ENCODE results near the gene PPP1R27. TPM values are rescaled to one million over a fixed set of nuclear protein-coding genes. Genes with fewer than 3 reads are reported as not detected.
A peak's percentile ranks its signal among the peaks of the same experiment; 100 is the strongest.

Gene PPP1R27
- total RNA-seq, 5 donors from 2014 or later (not counting 1 experiment from before 2014, with no cell fraction given) = not detected

- no peaks in the 10 kb centered on the region for H3K27me3 Mint-ChIP-seq
- Histone ChIP-seq H3K36me3 (ENCODE audit: control insufficient read depth in 2 of 2, extremely low read depth in 1 of 2, insufficient read depth in 1 of 2, low read length in 1 of 2) (peaks cover 16 to 19% of the 10 kb centered on the region in 2 donors), H3K4me3 (ENCODE audit: control insufficient read depth in 1 of 2, extremely low read depth in 1 of 2, low read length in 1 of 2) (no peak overlapping the region), H3K4me1 (ENCODE audit: control insufficient read depth in 1 of 2, extremely low read depth in 1 of 2, insufficient read depth in 2 of 2, low read length in 2 of 2) (no peaks in the 10 kb centered on the region), H3K27me3 (replicated peaks in 1 of 2; ENCODE audit: control insufficient read depth in 2 of 2, extremely low read depth in 1 of 2, insufficient read depth in 2 of 2, low read length in 1 of 2) (peaks cover 2 to 13% of the 10 kb centered on the region in 2 experiments), H3K9me3 (no peaks in the 10 kb centered on the region), H3K27ac (ENCODE audit: low read length) (no peak overlapping the region)
- peaks cover 7% of the 10 kb centered on the region for H3K36me3 Mint-ChIP-seq
- WGBS (ENCODE audit: insufficient coverage) = 98% methylated on average over 22 of the region's 30 CpGs
- peaks cover 0 to 7% (median 5%) of the 10 kb centered on the region in 3 donors for H3K4me1 Mint-ChIP-seq
- H3K9me3 Mint-ChIP-seq = no peaks in the 10 kb centered on the region
- H3K27ac Mint-ChIP-seq = no peak overlapping the region
- POLR2A ChIA-PET = no interaction called here
- ATAC-seq (replicated peaks in 1 of 4) = peak in 1 of 4 experiments; percentile 26
- CTCF ChIA-PET = no interaction called here
- no peak for DNase-seq
- H3K4me3 Mint-ChIP-seq = no peak overlapping the region
Observed at GRCh38 chr17:81822996-81823819, 11.6 kb downstream of the PPP1R27 start.

GRCh38 chr17:81822312-81822637, 12.6 kb downstream of the PPP1R27 start:
- WGBS (ENCODE audit: insufficient coverage) = 94% methylated on average over 8 of the region's 8 CpGs
- no peaks in the 10 kb centered on the region for H3K4me1 ChIP-seq (ENCODE audit: control insufficient read depth in 1 of 2, extremely low read depth in 1 of 2, insufficient read depth in 2 of 2, low read length in 2 of 2)
- H3K36me3 ChIP-seq (ENCODE audit: control insufficient read depth in 2 of 2, extremely low read depth in 1 of 2, insufficient read depth in 1 of 2, low read length in 1 of 2) = peaks cover 16 to 19% of the 10 kb centered on the region in 2 donors
- Mint-ChIP-seq H3K36me3 (peaks cover 7% of the 10 kb centered on the region), H3K9me3 (no peaks in the 10 kb centered on the region), H3K4me3 (no peak overlapping the region), H3K27ac (no peak overlapping the region), H3K27me3 (no peaks in the 10 kb centered on the region), H3K4me1 (peaks cover 0 to 5% (median 5%) of the 10 kb centered on the region in 3 donors)
- no peak overlapping the region for H3K27ac ChIP-seq (ENCODE audit: low read length)
- CTCF ChIA-PET = interaction anchor here in 1 of 2 donors (0.6 kb wide), 1 partner anchor 126 kb away, joined by 3 read pairs; no protein-coding TSS in a partner anchor
- H3K9me3 ChIP-seq = no peaks in the 10 kb centered on the region
- DNase-seq (no peak), ATAC-seq (replicated peaks in 1 of 4) (no peak)
- POLR2A ChIA-PET = no interaction called here
- no peak overlapping the region for H3K4me3 ChIP-seq (ENCODE audit: control insufficient read depth in 1 of 2, extremely low read depth in 1 of 2, low read length in 1 of 2)
- peaks cover 2 to 15% of the 10 kb centered on the region in 2 experiments for H3K27me3 ChIP-seq (replicated peaks in 1 of 2; ENCODE audit: control insufficient read depth in 2 of 2, extremely low read depth in 1 of 2, insufficient read depth in 2 of 2, low read length in 1 of 2)

GRCh38 chr17:81821603-81822311, 13.1 kb downstream of the PPP1R27 start:
- H3K27ac Mint-ChIP-seq = no peak overlapping the region
- POLR2A ChIA-PET = interaction anchor here in 1 of 2 donors (0.6 kb wide), 1 partner anchor 313 kb away, joined by 5 read pairs; no protein-coding TSS in a partner anchor
- 80% methylated on average over 15 of the region's 20 CpGs for WGBS (ENCODE audit: insufficient coverage)

GRCh38 chr17:81821147-81821546, 13.7 kb downstream of the PPP1R27 start:
- H3K36me3 Mint-ChIP-seq = peaks cover 6% of the 10 kb centered on the region
- peaks cover 0 to 2% of the 10 kb centered on the region in 2 donors for H3K27me3 Mint-ChIP-seq
- ChIA-PET POLR2A (interaction anchor here in 1 of 2 donors (0.6 kb wide), 1 partner anchor 313 kb away, joined by 5 read pairs; no protein-coding TSS in a partner anchor), CTCF (no interaction called here)
- Histone ChIP-seq H3K36me3 (ENCODE audit: control insufficient read depth in 2 of 2, extremely low read depth in 1 of 2, insufficient read depth in 1 of 2, low read length in 1 of 2) (peaks cover 16 to 19% of the 10 kb centered on the region in 2 donors), H3K27ac (ENCODE audit: low read length) (no peak overlapping the region), H3K27me3 (replicated peaks in 1 of 2; ENCODE audit: control insufficient read depth in 2 of 2, extremely low read depth in 1 of 2, insufficient read depth in 2 of 2, low read length in 1 of 2) (peaks cover 2 to 15% of the 10 kb centered on the region in 2 experiments), H3K4me3 (ENCODE audit: control insufficient read depth in 1 of 2, extremely low read depth in 1 of 2, low read length in 1 of 2) (no peak overlapping the region), H3K4me1 (ENCODE audit: control insufficient read depth in 1 of 2, extremely low read depth in 1 of 2, insufficient read depth in 2 of 2, low read length in 2 of 2) (no peaks in the 10 kb centered on the region), H3K9me3 (no peaks in the 10 kb centered on the region)
- no peaks in the 10 kb centered on the region for H3K9me3 Mint-ChIP-seq
- H3K27ac Mint-ChIP-seq = no peak overlapping the region
- DNase-seq (no peak), ATAC-seq (replicated peaks in 1 of 4) (no peak)
- whole genome bisulfite sequencing (ENCODE audit: insufficient coverage) = 83% methylated on average over 8 of the region's 8 CpGs
- peaks cover 0 to 4% (median 3%) of the 10 kb centered on the region in 3 donors for H3K4me1 Mint-ChIP-seq
- H3K4me3 Mint-ChIP-seq = no peak overlapping the region

More at GRCh38 chr17:81821603-81822311, 13.1 kb downstream of the PPP1R27 start:
- H3K4me3 ChIP-seq (ENCODE audit: control insufficient read depth in 1 of 2, extremely low read depth in 1 of 2, low read length in 1 of 2) = no peak overlapping the region
- ATAC-seq (replicated peaks in 1 of 4) (peak in 1 of 4 experiments; percentile 18), DNase-seq (no peak)
- H3K36me3 ChIP-seq (ENCODE audit: control insufficient read depth in 2 of 2, extremely low read depth in 1 of 2, insufficient read depth in 1 of 2, low read length in 1 of 2) = peaks cover 16 to 19% of the 10 kb centered on the region in 2 donors
- Mint-ChIP-seq H3K9me3 (no peaks in the 10 kb centered on the region), H3K4me1 (peaks cover 0 to 5% (median 5%) of the 10 kb centered on the region in 3 donors), H3K36me3 (peaks cover 7% of the 10 kb centered on the region), H3K27me3 (no peaks in the 10 kb centered on the region), H3K4me3 (no peak overlapping the region)
- peaks cover 2 to 15% of the 10 kb centered on the region in 2 experiments for H3K27me3 ChIP-seq (replicated peaks in 1 of 2; ENCODE audit: control insufficient read depth in 2 of 2, extremely low read depth in 1 of 2, insufficient read depth in 2 of 2, low read length in 1 of 2)
- CTCF ChIA-PET = interaction anchor here in 1 of 2 donors (0.6 kb wide), 1 partner anchor 126 kb away, joined by 3 read pairs; no protein-coding TSS in a partner anchor
- H3K9me3 ChIP-seq = no peaks in the 10 kb centered on the region
- H3K4me1 ChIP-seq (ENCODE audit: control insufficient read depth in 1 of 2, extremely low read depth in 1 of 2, insufficient read depth in 2 of 2, low read length in 2 of 2) = no peaks in the 10 kb centered on the region
- H3K27ac ChIP-seq (ENCODE audit: low read length) = no peak overlapping the region

GRCh38 chr17:81819708-81820107, 15.1 kb downstream of the PPP1R27 start:
- H3K27ac Mint-ChIP-seq = no peak overlapping the region
- DNase-seq = no peak
- ChIA-PET CTCF (no interaction called here), POLR2A (no interaction called here)
- no peaks in the 10 kb centered on the region for H3K9me3 Mint-ChIP-seq
- Histone ChIP-seq H3K27me3 (replicated peaks in 1 of 2; ENCODE audit: control insufficient read depth in 2 of 2, extremely low read depth in 1 of 2, insufficient read depth in 2 of 2, low read length in 1 of 2) (peaks cover 2 to 25% of the 10 kb centered on the region in 2 experiments), H3K9me3 (no peaks in the 10 kb centered on the region), H3K4me1 (ENCODE audit: control insufficient read depth in 1 of 2, extremely low read depth in 1 of 2, insufficient read depth in 2 of 2, low read length in 2 of 2) (no peaks in the 10 kb centered on the region), H3K36me3 (ENCODE audit: control insufficient read depth in 2 of 2, extremely low read depth in 1 of 2, insufficient read depth in 1 of 2, low read length in 1 of 2) (peaks cover 12 to 19% of the 10 kb centered on the region in 2 donors), H3K27ac (ENCODE audit: low read length) (no peak overlapping the region), H3K4me3 (ENCODE audit: control insufficient read depth in 1 of 2, extremely low read depth in 1 of 2, low read length in 1 of 2) (no peak overlapping the region)
- 55% methylated on average over 4 of the region's 13 CpGs for WGBS (ENCODE audit: insufficient coverage)
- H3K4me3 Mint-ChIP-seq = no peak overlapping the region
- H3K36me3 Mint-ChIP-seq = peaks cover 3% of the 10 kb centered on the region
- H3K27me3 Mint-ChIP-seq = peaks cover 0 to 3% of the 10 kb centered on the region in 2 donors
- no peak for ATAC-seq (replicated peaks in 1 of 4)
- H3K4me1 Mint-ChIP-seq = peaks cover 0 to 2% (median 0%) of the 10 kb centered on the region in 3 donors

GRCh38 chr17:81817758-81818147, 17.1 kb downstream of the PPP1R27 start:
- H3K36me3 ChIP-seq (ENCODE audit: control insufficient read depth in 2 of 2, extremely low read depth in 1 of 2, insufficient read depth in 1 of 2, low read length in 1 of 2) = peaks cover 0 to 11% of the 10 kb centered on the region in 2 donors
- no peaks in the 10 kb centered on the region for H3K9me3 ChIP-seq
- no peaks in the 10 kb centered on the region for H3K4me1 ChIP-seq (ENCODE audit: control insufficient read depth in 1 of 2, extremely low read depth in 1 of 2, insufficient read depth in 2 of 2, low read length in 2 of 2)
- H3K27me3 ChIP-seq (replicated peaks in 1 of 2; ENCODE audit: control insufficient read depth in 2 of 2, extremely low read depth in 1 of 2, insufficient read depth in 2 of 2, low read length in 1 of 2) = peaks cover 2 to 32% of the 10 kb centered on the region in 2 experiments
- Mint-ChIP-seq H3K4me1 (peaks cover 0 to 2% (median 0%) of the 10 kb centered on the region in 3 donors), H3K4me3 (no peak overlapping the region), H3K36me3 (peaks cover 3% of the 10 kb centered on the region), H3K27ac (no peak overlapping the region), H3K9me3 (no peaks in the 10 kb centered on the region), H3K27me3 (peaks cover 0 to 3% of the 10 kb centered on the region in 2 donors)
- H3K27ac ChIP-seq (ENCODE audit: low read length) = no peak overlapping the region
- 60% methylated on average over 4 of the region's 7 CpGs for WGBS (ENCODE audit: insufficient coverage)
- no peak overlapping the region for H3K4me3 ChIP-seq (ENCODE audit: control insufficient read depth in 1 of 2, extremely low read depth in 1 of 2, low read length in 1 of 2)
- DNase-seq = no peak
- ChIA-PET CTCF (no interaction called here), POLR2A (no interaction called here)
- no peak for ATAC-seq (replicated peaks in 1 of 4)
